NCI-H446 (cell line): ENCODE results near the gene AKTIP.

Source experiments
- DNase-seq, 2 experiments: peaks; one replicate each; lab custom pipeline; 2025; lab: John Stamatoyannopoulos, UW

The AKTIP gene

DNA sequence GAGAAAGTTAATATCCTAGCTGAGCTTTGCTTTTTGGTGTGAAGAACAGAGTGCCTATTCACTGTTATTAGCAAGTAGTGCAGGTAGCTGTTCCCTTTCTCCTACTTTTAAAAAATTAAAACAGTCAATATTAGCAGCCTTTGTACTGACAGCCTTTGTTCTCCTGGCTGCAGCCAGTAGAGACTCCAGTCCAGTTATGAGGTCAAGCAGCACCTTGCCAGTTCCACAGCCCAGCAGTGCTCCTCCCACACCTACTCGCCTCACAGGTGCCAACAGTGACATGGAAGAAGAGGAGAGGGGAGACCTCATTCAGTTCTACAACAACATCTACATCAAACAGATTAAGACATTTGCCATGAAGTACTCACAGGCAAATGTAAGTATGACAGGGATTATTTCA is 22.6 kb downstream of the AKTIP start:
- no peak for DNase-seq

DNA sequence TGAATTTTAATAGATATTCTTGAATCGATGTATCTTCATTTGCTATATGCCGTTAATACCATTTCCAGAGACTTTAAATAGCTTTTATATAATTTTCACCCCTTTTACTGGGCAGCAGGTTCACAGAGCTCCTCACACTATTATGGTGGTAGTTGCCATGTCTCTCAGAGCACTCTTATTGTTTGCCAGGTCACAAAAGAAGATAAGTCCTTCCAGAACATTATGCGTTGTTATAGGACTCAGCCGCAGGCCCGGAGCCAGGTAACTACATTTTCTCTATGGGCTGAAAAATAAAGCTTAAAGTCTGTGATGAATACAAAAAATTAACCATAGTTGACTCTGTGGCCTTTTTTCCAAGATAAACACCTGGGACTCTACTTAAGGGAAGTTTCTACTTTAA is 24.0 kb downstream of the AKTIP start:
- no peak for DNase-seq

DNA sequence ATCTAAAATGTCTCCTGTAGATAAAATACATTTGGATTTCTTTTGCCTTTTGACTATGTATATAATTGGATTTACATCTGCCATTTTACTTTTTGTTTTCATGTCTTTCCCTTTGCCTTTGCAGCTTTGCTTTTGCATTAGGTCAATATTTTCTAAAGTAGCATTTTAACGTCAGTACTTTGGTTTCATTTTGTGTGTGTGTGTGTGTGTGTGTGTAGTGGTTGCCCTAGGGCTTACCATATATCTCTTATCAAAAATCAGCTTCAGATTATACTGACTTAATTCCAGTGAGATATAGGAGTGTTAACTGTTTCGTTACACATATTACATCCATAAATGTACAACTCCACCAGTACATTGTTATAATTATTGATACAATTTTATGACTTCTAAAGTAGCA is 26.1 kb downstream of the AKTIP start:
- DNase-seq, result no peak

DNA sequence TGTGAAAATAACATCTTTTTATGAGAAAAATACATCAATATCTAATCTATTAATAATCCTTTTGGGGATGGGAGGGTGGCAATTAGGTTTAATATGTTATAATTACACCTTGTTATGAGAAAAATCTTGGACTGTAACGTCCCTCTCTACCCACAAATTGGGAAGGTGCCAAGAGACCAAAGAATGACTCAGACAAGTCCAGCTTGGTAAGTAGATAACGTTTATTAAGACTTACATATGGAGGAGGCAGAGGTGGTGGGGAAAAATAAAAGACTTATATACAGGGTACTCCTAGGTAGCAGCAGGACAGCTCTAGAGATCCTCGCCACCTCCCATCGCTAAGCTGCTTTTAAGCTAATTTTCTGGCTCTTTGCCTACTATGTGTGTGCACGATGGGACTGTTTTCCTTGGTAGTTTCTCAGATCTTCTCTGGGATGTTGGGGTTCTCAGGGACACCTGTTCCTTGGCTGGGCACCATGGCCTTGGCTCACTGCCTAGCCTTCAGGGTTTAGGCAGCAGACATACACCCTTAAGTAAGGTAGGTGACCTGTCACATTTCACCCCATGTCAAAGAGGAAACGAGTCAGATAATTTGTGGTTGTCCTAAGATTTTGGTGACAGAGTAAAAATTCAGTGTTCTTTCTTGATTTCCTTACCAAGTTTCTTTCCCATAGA is 37.3 kb downstream of the AKTIP start:
- peak in 1 of 2 experiments; percentile 31 for DNase-seq

DNA sequence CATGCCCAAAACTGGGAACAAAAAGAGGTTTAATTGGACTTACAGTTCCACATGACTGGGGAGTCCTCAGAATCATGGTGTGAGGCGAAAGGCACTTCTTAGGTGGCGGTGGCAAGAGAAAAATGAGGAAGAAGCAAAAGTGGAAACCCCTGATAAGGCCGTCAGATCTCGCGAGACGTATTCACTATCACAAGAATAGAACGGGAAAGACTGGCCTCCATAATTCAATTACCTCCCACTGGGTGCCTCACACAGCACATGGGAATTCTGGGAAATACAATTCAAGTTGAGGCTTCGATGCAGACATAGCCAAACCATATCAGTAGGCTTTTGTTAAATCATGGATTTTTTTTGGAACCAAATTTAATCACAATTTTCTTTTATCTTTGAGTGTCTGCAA is 44.4 kb downstream of the AKTIP start:
- DNase-seq, result no peak

DNA sequence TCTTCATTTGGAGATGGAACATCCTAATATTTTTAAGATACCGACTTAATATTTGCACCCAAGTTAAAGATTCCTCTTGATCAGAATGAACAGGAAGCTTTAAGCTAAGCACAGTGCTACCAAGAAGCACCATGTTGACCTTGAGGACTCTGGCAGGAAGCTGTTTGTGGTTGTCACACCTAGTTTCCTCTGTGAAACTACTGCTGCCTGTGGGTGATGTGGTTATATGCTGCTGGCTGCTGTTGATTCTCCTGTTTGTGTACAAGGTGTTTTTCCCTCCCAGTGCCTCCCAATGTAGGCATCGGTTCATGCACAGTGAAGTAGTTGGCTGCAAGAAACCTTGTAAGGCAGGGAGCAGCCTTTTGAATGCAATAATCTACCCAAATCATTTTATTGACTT is 45.3 kb downstream of the AKTIP start:
- DNase-seq, result no peak

DNA sequence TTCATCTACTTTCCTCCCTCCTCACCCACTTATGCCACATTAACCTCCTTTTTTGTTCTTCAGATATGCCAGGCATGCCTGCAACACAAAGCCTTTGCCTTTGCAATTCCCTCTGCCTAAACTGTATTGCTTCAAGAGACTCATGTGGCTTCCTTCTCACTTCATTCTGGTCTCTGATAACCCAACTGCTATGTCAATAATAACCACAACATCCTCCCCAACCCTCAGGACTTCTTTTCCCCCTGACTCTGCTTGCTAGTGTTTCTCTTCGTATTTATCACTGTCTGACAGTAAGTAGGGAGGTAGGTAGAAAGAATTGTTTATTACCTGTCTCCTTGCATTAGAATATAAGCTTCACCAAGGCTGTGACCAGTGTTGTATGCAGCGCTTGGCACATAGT is 46.4 kb downstream of the AKTIP start:
- no peak for DNase-seq

DNA sequence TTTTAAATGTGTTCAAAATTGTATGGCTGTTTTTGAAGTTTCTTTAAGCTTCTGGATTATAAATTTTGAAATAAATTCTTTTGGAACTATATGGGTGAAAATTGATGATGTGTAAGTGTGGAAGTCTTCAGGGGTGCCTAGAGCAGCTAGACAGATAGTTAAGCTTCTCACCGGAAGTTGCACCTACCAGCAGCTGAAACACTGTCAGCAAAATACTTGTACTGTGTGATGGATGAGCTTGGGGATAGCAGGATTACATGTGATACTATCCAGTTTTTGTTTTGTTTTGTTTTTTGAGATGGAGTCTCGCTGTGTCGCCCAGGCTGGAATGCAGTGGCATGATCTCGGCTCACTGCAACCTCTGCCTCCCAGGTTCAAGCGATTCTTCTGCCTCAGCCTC is 49.1 kb downstream of the AKTIP start:
- DNase-seq, result no peak

DNA sequence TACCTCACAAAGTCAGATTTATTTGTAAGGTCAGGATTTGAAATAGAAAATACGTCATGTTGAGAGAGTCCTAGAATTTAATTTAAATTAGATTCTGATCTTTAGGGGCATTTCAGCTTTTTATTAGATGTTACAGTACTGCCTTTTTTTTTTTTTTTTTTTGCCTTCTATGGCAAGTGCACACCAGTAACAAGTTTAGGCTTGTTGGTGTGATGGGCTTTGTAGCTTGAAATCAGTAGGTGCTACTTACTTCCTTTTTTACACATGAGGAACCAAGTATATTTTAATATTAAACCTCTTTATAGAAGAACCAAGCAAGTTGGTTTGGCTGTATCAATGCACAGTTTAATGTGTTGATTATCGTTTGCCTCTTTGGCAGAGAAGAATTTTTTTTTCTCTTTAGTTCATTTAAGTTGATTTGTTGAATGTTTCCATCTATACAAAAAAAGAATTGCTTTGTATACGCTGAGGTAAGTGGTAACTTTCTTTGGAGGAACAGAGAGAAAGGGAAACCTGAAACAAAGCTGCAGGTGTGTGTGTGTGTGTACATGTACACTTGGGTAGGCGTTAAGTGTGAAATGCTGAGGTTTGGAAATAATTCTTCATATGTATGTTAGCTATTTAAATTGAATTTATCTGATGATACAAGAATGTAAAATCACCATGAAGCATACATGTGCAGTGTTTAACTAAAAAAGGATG is 53.0 kb downstream of the AKTIP start:
- no peak for DNase-seq

DNA sequence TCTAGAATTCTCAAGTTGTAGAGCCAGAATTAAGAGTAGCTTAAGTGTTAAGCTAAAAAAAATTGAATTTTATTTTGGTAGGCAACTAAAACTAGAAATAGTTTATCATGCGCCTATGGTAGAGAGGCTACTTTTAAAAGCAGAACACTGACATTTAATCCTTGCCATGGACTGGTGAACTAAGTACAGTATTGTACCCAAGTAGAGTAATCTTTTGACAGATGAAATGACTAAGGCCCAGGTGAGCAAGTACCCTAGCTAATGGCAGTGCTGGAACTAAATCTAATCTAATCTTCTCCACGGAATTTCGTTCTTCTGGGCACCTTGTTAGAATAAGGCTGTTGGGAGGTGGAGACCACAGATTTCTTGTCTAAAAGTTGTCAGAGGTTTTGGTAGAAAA is 56.9 kb downstream of the AKTIP start:
- no peak for DNase-seq

DNA sequence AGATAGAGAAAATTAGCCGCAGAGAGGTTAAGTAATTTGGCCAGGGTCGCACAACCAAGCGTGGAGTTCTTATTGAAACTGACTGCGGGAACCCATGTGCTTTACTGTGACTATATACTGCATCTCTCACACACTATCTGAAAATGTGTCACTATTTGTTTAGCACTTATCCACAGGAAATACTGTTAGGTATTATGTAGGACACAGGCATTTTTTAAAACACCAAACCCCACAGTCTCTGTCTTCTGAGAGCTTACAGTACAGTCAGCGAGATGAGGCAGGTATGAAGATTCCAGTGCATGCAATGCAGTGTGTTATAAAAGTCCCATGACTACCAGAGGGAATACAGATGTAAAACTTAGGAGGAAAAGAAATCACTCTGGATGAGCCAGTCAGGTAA is 57.5 kb downstream of the AKTIP start:
- DNase-seq, result no peak
